IMR-90 (cell line): Measurements from ENCODE around the gene KRT5. TPM values are rescaled to one million over a fixed set of nuclear protein-coding genes. Genes with fewer than 3 reads are reported as not detected.

Experiments
- ATAC-seq: fragments of 200-7000 bp; cut with Tn5 transposase; 2 replicates; pipeline ENCODE4 v1.9.1; 2020; ENCODE audit warnings: low read depth, mild to moderate bottlenecking, moderate library complexity
- BruUV-seq: library from RNA; stranded (reverse); fragments of 400-500 nt; replicated peaks from 2 replicates; lab custom pipeline; 2021; lab: Mats Ljungman, UMichigan
- CTCF ChIA-PET: fragments of 300-600 bp; formaldehyde crosslinking; extraction: SDS; loops from one replicate; lab custom pipeline; 2021; ENCODE audit warnings: antibody characterized with exemption; lab: Yijun Ruan, JAX
- POLR2A ChIA-PET: fragments of 300-600 bp; sonication (Branson Sonifier 250); formaldehyde crosslinking; loops from one replicate; lab custom pipeline; 2022; ENCODE audit warnings: antibody characterized with exemption; ENCODE audit not compliant: unreplicated experiment; lab: Charles Lee
- DNase-seq: peaks from one replicate; pipeline ENCODE4 v3.0.0; 2013
- H2AFZ ChIP-seq: replicated peaks from 2 replicates; pipeline ENCODE3; 2013; ENCODE audit warnings: low read length, mild to moderate bottlenecking; ENCODE audit not compliant: poor library complexity
- H2AK5ac ChIP-seq: 2 replicates; pipeline ENCODE4 v1.6.1; 2013; ENCODE audit warnings: low read depth, low read length, inconsistent platforms
- H2AK9ac ChIP-seq: replicated peaks from 2 replicates; pipeline ENCODE3; 2013; ENCODE audit warnings: mild to moderate bottlenecking, low read depth, low read length, moderate library complexity; ENCODE audit not compliant: poor library complexity
- H2BK120ac ChIP-seq: 2 replicates; pipeline ENCODE4 v1.6.1; 2013; ENCODE audit warnings: low read depth, low read length, inconsistent platforms
- H2BK15ac ChIP-seq: 3 replicates; pipeline ENCODE4 v1.6.1; 2013; ENCODE audit warnings: low read depth, low read length, inconsistent platforms
- H2BK20ac ChIP-seq: 2 replicates; pipeline ENCODE4 v1.6.1; 2013; ENCODE audit warnings: low read depth, mild to moderate bottlenecking, inconsistent platforms, low read length, moderate library complexity
- H2BK5ac ChIP-seq: 2 replicates; pipeline ENCODE4 v1.6.1; 2013; ENCODE audit warnings: mild to moderate bottlenecking, low read depth, low read length, inconsistent platforms; ENCODE audit not compliant: poor library complexity, severe bottlenecking
- H3K14ac ChIP-seq: replicated peaks from 2 replicates; pipeline ENCODE4 v1.6.1; 2013; ENCODE audit warnings: low read depth, low read length, inconsistent platforms
- H3K18ac ChIP-seq: 2 replicates; pipeline ENCODE4 v1.6.1; 2013; ENCODE audit warnings: low read depth, low read length, control low read depth
- H3K23ac ChIP-seq: 2 replicates; pipeline ENCODE4 v1.6.1; 2013; ENCODE audit warnings: low read depth, low read length, inconsistent platforms
- H3K27ac ChIP-seq: 2 replicates; pipeline ENCODE4 v1.5.1; 2013; ENCODE audit warnings: mild to moderate bottlenecking, control low read depth, low read length; ENCODE audit not compliant: insufficient read depth
- H3K27me3 ChIP-seq: 2 replicates; pipeline ENCODE4 v1.6.1; 2013; ENCODE audit warnings: low read length; ENCODE audit not compliant: control insufficient read depth, insufficient read depth
- H3K36me3 ChIP-seq: 2 replicates; pipeline ENCODE4 v1.6.1; 2013; ENCODE audit warnings: low read length, mixed read lengths; ENCODE audit not compliant: control insufficient read depth, insufficient read depth
- H3K4ac ChIP-seq: 2 replicates; pipeline ENCODE4 v1.6.1; 2013; ENCODE audit warnings: low read depth, low read length, inconsistent platforms
- H3K4me1 ChIP-seq: 2 replicates; pipeline ENCODE4 v1.6.1; 2013; ENCODE audit warnings: low read length, mixed read lengths; ENCODE audit not compliant: control insufficient read depth, insufficient read depth
- H3K4me2 ChIP-seq: 2 replicates; pipeline ENCODE4 v1.6.1; 2013; ENCODE audit warnings: low read depth, mild to moderate bottlenecking, control low read depth, low read length, moderate library complexity
- H3K4me3 ChIP-seq: 2 replicates; pipeline ENCODE4 v1.5.1; 2013; ENCODE audit warnings: low read depth, mild to moderate bottlenecking, control low read depth, low read length, moderate library complexity; ENCODE audit not compliant: insufficient read depth
- H3K56ac ChIP-seq: 2 replicates; pipeline ENCODE4 v1.6.1; 2013; ENCODE audit warnings: low read length, inconsistent platforms; ENCODE audit not compliant: insufficient read depth; ENCODE audit errors: extremely low read depth
- H3K79me1 ChIP-seq, 2 experiments: 2 replicates each; pipeline ENCODE4 v1.6.1; 2013; ENCODE audit warnings: low read length in 2 of 2, inconsistent platforms in 1 of 2, low read depth in 1 of 2
- H3K9ac ChIP-seq: 2 replicates; pipeline ENCODE4 v1.6.1; 2013; ENCODE audit warnings: low read depth, low read length, control low read depth
- H3K9me1 ChIP-seq: 2 replicates; pipeline ENCODE4 v1.6.1; 2013; ENCODE audit warnings: low read length, inconsistent platforms; ENCODE audit not compliant: insufficient read depth
- H3K9me3 ChIP-seq: 2 replicates; pipeline ENCODE4 v1.6.1; 2013; ENCODE audit warnings: low read length; ENCODE audit not compliant: control insufficient read depth, insufficient read depth
- H4K20me1 ChIP-seq: 2 replicates; pipeline ENCODE4 v1.6.1; 2013; ENCODE audit warnings: low read length, inconsistent platforms; ENCODE audit not compliant: insufficient read depth
- H4K5ac ChIP-seq: 2 replicates; pipeline ENCODE4 v1.6.1; 2013; ENCODE audit warnings: mild to moderate bottlenecking, low read depth, low read length, control low read depth
- H4K8ac ChIP-seq, 2 experiments: 2 replicates each; pipeline ENCODE4 v1.6.1; 2013; ENCODE audit warnings: low read depth in 2 of 2, low read length in 2 of 2, control low read depth in 1 of 2, inconsistent platforms in 1 of 2
- H4K91ac ChIP-seq: 2 replicates; pipeline ENCODE4 v1.6.1; 2013; ENCODE audit warnings: low read depth, low read length, inconsistent platforms; ENCODE audit not compliant: insufficient read depth
- BHLHE40 ChIP-seq: fragments of 150-350 bp; IDR thresholded peaks from 2 replicates; pipeline ENCODE4 v1.6.1; 2016; ENCODE audit warnings: mild to moderate bottlenecking, low read depth, low read length
- CEBPB ChIP-seq: IDR thresholded peaks from 2 replicates; pipeline ENCODE4 v1.6.1; 2012; ENCODE audit warnings: low read depth, low read length, improper control_type of control experiment
- CHD1 ChIP-seq: IDR thresholded peaks from 2 replicates; pipeline ENCODE4 v1.6.1; 2012; ENCODE audit warnings: low read depth, low read length, improper control_type of control experiment
- CTCF ChIP-seq: conservative IDR thresholded peaks from 2 replicates; pipeline ENCODE4 v1.5.1; 2012; ENCODE audit warnings: mild to moderate bottlenecking, low read depth, low read length, improper control_type of control experiment
- ELK1 ChIP-seq: fragments of 150-350 bp; IDR thresholded peaks from 2 replicates; pipeline ENCODE4 v1.6.1; 2016; ENCODE audit warnings: low read depth, mild to moderate bottlenecking, low read length, moderate library complexity, borderline replicate concordance
- FOS ChIP-seq: fragments of 150-350 bp; IDR thresholded peaks from 2 replicates; pipeline ENCODE4 v1.6.1; 2016; ENCODE audit warnings: low read depth, low read length
- MAFK ChIP-seq: IDR thresholded peaks from 2 replicates; pipeline ENCODE4 v1.6.1; 2012; ENCODE audit warnings: low read depth, low read length, improper control_type of control experiment
- MAZ ChIP-seq: IDR thresholded peaks from 2 replicates; pipeline ENCODE4 v1.6.1; 2012; ENCODE audit warnings: low read depth, mild to moderate bottlenecking, low read length, improper control_type of control experiment, moderate library complexity, borderline replicate concordance
- MXI1 ChIP-seq: IDR thresholded peaks from 2 replicates; pipeline ENCODE4 v1.6.1; 2012; ENCODE audit warnings: low read depth, mild to moderate bottlenecking, low read length, moderate library complexity, borderline replicate concordance
- NFE2L2 ChIP-seq: fragments of 150-350 bp; IDR thresholded peaks from 2 replicates; pipeline ENCODE4 v1.6.1; 2016; ENCODE audit warnings: low read depth, mild to moderate bottlenecking, low read length
- POLR2A ChIP-seq: IDR thresholded peaks from 2 replicates; pipeline ENCODE4 v1.6.1; 2012; ENCODE audit warnings: mild to moderate bottlenecking, low read depth, low read length
- RAD21 ChIP-seq: IDR thresholded peaks from 2 replicates; pipeline ENCODE4 v1.6.1; 2012; ENCODE audit warnings: low read length, improper control_type of control experiment
- RCOR1 ChIP-seq: IDR thresholded peaks from 2 replicates; pipeline ENCODE4 v1.6.1; 2012; ENCODE audit warnings: mild to moderate bottlenecking, low read length, improper control_type of control experiment; ENCODE audit not compliant: insufficient replicate concordance
- RFX5 ChIP-seq: IDR thresholded peaks from 2 replicates; pipeline ENCODE4 v1.8.0; 2012; ENCODE audit warnings: low read depth, mild to moderate bottlenecking, low read length, moderate library complexity
- SMC3 ChIP-seq: fragments of 150-350 bp; IDR thresholded peaks from 2 replicates; pipeline ENCODE4 v1.6.1; 2016; ENCODE audit warnings: low read depth, mild to moderate bottlenecking, antibody characterized with exemption, low read length, moderate library complexity
- USF2 ChIP-seq: fragments of 150-350 bp; IDR thresholded peaks from 2 replicates; pipeline ENCODE4 v1.6.1; 2017; ENCODE audit warnings: mild to moderate bottlenecking, antibody characterized with exemption, low read length, low read depth
- WGBS, 2 experiments: methylation state at CpG; one replicate each; pipeline versions ENCODE4 v1.1.5 to v1.1.7; 2013; ENCODE audit warnings: missing lambda C conversion rate in 2 of 2; ENCODE audit not compliant: insufficient read length in 1 of 2; ENCODE audit errors: extremely low coverage in 2 of 2; 5-methylcytosine and 5-hydroxymethylcytosine counted together
- dilution Hi-C: fragments of 300-500 bp; cut with HindIII; formaldehyde crosslinking; loops from one replicate; pipeline ENCODE4 v1.14.3; 2018; ENCODE audit warnings: low sequenced_read_pairs; ENCODE audit not compliant: unreplicated experiment
- in situ Hi-C: fragments of 300-500 bp; cut with MboI; formaldehyde crosslinking; loops from 3 replicates; pipeline ENCODE4 v1.14.3; 2019; ENCODE audit warnings: low sequenced_read_pairs, inconsistent platforms, mixed read lengths
- intact Hi-C: fragments of 100-400 bp; cut with micrococcal nuclease; formaldehyde crosslinking; loops from 2 replicates; pipeline ENCODE4 v1.10.0; 2022
- polyA plus RNA-seq, 3 experiments: library from polyadenylated mRNA; depleted of rRNA; stranded (reverse); fragments of >200 nt; gene quantifications; 2 replicates each; pipeline ENCODE4 v1.2.3, GENCODE V29; 2012; ENCODE audit warnings: low replicate concordance in 1 of 3
- total RNA-seq: library from RNA; depleted of rRNA; stranded (reverse); fragments of >200 nt; gene quantifications from 2 replicates; pipeline ENCODE4 v1.2.3, GENCODE V29; 2012

Gene KRT5
- total and polyA plus RNA-seq, 2 of the 4 experiments (the other 2 are of a cell fraction) = not detected

GRCh38 chr12:52530366-52530765 is 10.2 kb upstream of the KRT5 start:
- no TSS peak for BruUV-seq
- H2BK120ac ChIP-seq = no peak overlapping the region
- no peaks in the 10 kb centered on the region for H3K4me1 ChIP-seq
- no peak overlapping the region for H2AK5ac ChIP-seq
- dilution Hi-C loops = no loop called here
- H4K91ac ChIP-seq = no peak overlapping the region
- no peak overlapping the region for H2AK9ac ChIP-seq
- no peak overlapping the region for H2AFZ ChIP-seq
- no peak overlapping the region for H3K4me2 ChIP-seq
- H3K4ac ChIP-seq = no peak overlapping the region
- DNase-seq (no peak), ATAC-seq (no peak)
- in situ Hi-C loops = no loop called here
- no peak overlapping the region for H3K18ac ChIP-seq
- H3K9ac ChIP-seq = no peak overlapping the region
- peaks cover 28% of the 10 kb centered on the region for H3K27me3 ChIP-seq
- H3K4me3 ChIP-seq = no peak overlapping the region
- no peaks in the 10 kb centered on the region for H3K9me3 ChIP-seq
- H3K23ac ChIP-seq = no peak overlapping the region
- CTCF ChIA-PET = no interaction called here
- no peaks in the 10 kb centered on the region for H3K9me1 ChIP-seq
- H3K14ac ChIP-seq = no peak overlapping the region
- H3K36me3 ChIP-seq = no peaks in the 10 kb centered on the region
- H2BK15ac ChIP-seq = no peak overlapping the region
- H4K8ac ChIP-seq = no peak overlapping the region
- H2BK5ac ChIP-seq = no peak overlapping the region
- TF ChIP-seq MAZ = no peak
- no peak for TF ChIP-seq USF2
- TF ChIP-seq POLR2A = no peak
- TF ChIP-seq MXI1 = no peak
- no peak for TF ChIP-seq BHLHE40
- TF ChIP-seq RAD21 = no peak
- TF ChIP-seq CHD1 = no peak
- TF ChIP-seq CEBPB = no peak
- no peak for TF ChIP-seq ELK1
- no peak for TF ChIP-seq MAFK
- no peak for TF ChIP-seq CTCF
- no peak for TF ChIP-seq RCOR1
- TF ChIP-seq NFE2L2 = no peak
- no peak for TF ChIP-seq SMC3
- TF ChIP-seq RFX5 = no peak
- no peak for TF ChIP-seq FOS
- no peaks in the 10 kb centered on the region for H4K20me1 ChIP-seq
- POLR2A ChIA-PET = no interaction called here
- no peaks in the 10 kb centered on the region for H3K79me1 ChIP-seq
- no peak overlapping the region for H4K5ac ChIP-seq
- intact Hi-C loops = no loop called here
- no peak overlapping the region for H3K56ac ChIP-seq
- WGBS, 2 experiments = no CpG with 5 or more reads among the region's 2 CpGs
- H2BK20ac ChIP-seq = no peak overlapping the region
- H3K27ac ChIP-seq = no peak overlapping the region
